ENCODE data around the gene CREB3L2. TPM values are rescaled to one million over a fixed set of nuclear protein-coding genes. Genes with fewer than 3 reads are reported as not detected.
A peak's percentile ranks its signal among the peaks of the same experiment; 100 is the strongest.

Gene CREB3L2
- polyA plus RNA-seq, 3 donors: 6.9 to 12.9 (median 11.9) TPM

- peaks cover 5% of the 10 kb centered on the region for H3K4me1 Mint-ChIP-seq
- H4K20me1 ChIP-seq (ENCODE audit: insufficient read depth, low read length): no peaks in the 10 kb centered on the region
- no peak overlapping the region for H3K4me3 ChIP-seq (replicated peaks in 1 of 3; ENCODE audit: low read depth in 2 of 3, low read length in 3 of 3)
- TF ChIP-seq CTCF (IDR thresholded peaks at IDR 0.05): no peak
- H3K27ac ChIP-seq (ENCODE audit: low read depth in 1 of 2, low read length in 2 of 2): no peak overlapping the region
- peaks cover 0 to 33% of the 10 kb centered on the region in 2 donors for H3K9me3 ChIP-seq (replicated peaks in 1 of 2; ENCODE audit: control insufficient read depth in 1 of 2, insufficient read depth in 1 of 2, low read length in 2 of 2)
- H3K9ac ChIP-seq (ENCODE audit: insufficient read depth, low read length, poor library complexity, severe bottlenecking): no peak overlapping the region
- H3K36me3 Mint-ChIP-seq: peaks cover 0 to 3% of the 10 kb centered on the region in 2 donors
- H3K4me1 ChIP-seq (ENCODE audit: control insufficient read depth in 1 of 2, insufficient read depth in 2 of 2, low read length in 2 of 2): peaks cover 0 to 2% of the 10 kb centered on the region in 2 donors
- no peak overlapping the region for H2AFZ ChIP-seq (ENCODE audit: insufficient read depth, low read depth, low read length, poor library complexity, severe bottlenecking)
- H3K4me2 ChIP-seq (replicated peaks; ENCODE audit: extremely low read depth, low read length, poor library complexity, severe bottlenecking): no peak overlapping the region
- H3K79me2 ChIP-seq (ENCODE audit: insufficient read depth, low read length): no peaks in the 10 kb centered on the region
- no peak for DNase-seq
- H3K27ac Mint-ChIP-seq: no peak overlapping the region
- H3K9me3 Mint-ChIP-seq: peaks cover 0 to 14% (median 5%) of the 10 kb centered on the region in 7 donors
- no peaks in the 10 kb centered on the region for H3K36me3 ChIP-seq (replicated peaks in 1 of 2; ENCODE audit: control insufficient read depth in 1 of 2, insufficient read depth in 2 of 2, low read length in 2 of 2)
- peaks cover 57 to 78% of the 10 kb centered on the region in 2 donors for H3K27me3 ChIP-seq (ENCODE audit: control insufficient read depth in 2 of 2, insufficient read depth in 2 of 2, low read length in 2 of 2)
- no peak overlapping the region for H3K4me3 Mint-ChIP-seq
- intact Hi-C loops (cut with micrococcal nuclease): no loop called here
- H3K27me3 Mint-ChIP-seq (ENCODE audit: low read depth in 3 of 3): peaks cover 69 to 78% (median 71%) of the 10 kb centered on the region in 3 donors
- WGBS (ENCODE audit: insufficient coverage): under 1% methylated on average over 47 of the region's 47 CpGs
Observed at GRCh38 chr7:137846549-137846826, 155.4 kb downstream of the CREB3L2 start.

GRCh38 chr7:137844677-137845425, 157.0 kb downstream of the CREB3L2 start:
- no peak overlapping the region for H3K4me3 ChIP-seq (replicated peaks in 1 of 3; ENCODE audit: low read depth in 2 of 3, low read length in 3 of 3)
- Mint-ChIP-seq H3K4me3 (peak overlapping the region in 1 of 2 donors; percentile 47), H3K36me3 (no peaks in the 10 kb centered on the region), H3K9me3 (peaks cover 0 to 10% (median 5%) of the 10 kb centered on the region in 7 donors), H3K27me3 (ENCODE audit: low read depth in 3 of 3) (peaks cover 64 to 73% (median 68%) of the 10 kb centered on the region in 3 donors), H3K27ac (no peak overlapping the region), H3K4me1 (peaks cover 5% of the 10 kb centered on the region)
- H3K27me3 ChIP-seq (ENCODE audit: control insufficient read depth in 2 of 2, insufficient read depth in 2 of 2, low read length in 2 of 2): peaks cover 55 to 81% of the 10 kb centered on the region in 2 donors
- H3K36me3 ChIP-seq (replicated peaks in 1 of 2; ENCODE audit: control insufficient read depth in 1 of 2, insufficient read depth in 2 of 2, low read length in 2 of 2): no peaks in the 10 kb centered on the region
- no peak overlapping the region for H3K9ac ChIP-seq (ENCODE audit: insufficient read depth, low read length, poor library complexity, severe bottlenecking)
- no peak overlapping the region for H3K27ac ChIP-seq (ENCODE audit: low read depth in 1 of 2, low read length in 2 of 2)
- no peaks in the 10 kb centered on the region for H3K79me2 ChIP-seq (ENCODE audit: insufficient read depth, low read length)
- H4K20me1 ChIP-seq (ENCODE audit: insufficient read depth, low read length): no peaks in the 10 kb centered on the region
- no peak for DNase-seq
- intact Hi-C loops (cut with micrococcal nuclease): no loop called here
- peaks cover 0 to 33% of the 10 kb centered on the region in 2 donors for H3K9me3 ChIP-seq (replicated peaks in 1 of 2; ENCODE audit: control insufficient read depth in 1 of 2, insufficient read depth in 1 of 2, low read length in 2 of 2)
- TF ChIP-seq CTCF (IDR thresholded peaks at IDR 0.05): no peak
- H2AFZ ChIP-seq (ENCODE audit: insufficient read depth, low read depth, low read length, poor library complexity, severe bottlenecking): no peak overlapping the region
- no peak overlapping the region for H3K4me2 ChIP-seq (replicated peaks; ENCODE audit: extremely low read depth, low read length, poor library complexity, severe bottlenecking)
- WGBS (ENCODE audit: insufficient coverage): 90% methylated on average over 5 of the region's 8 CpGs
- peaks cover 0 to 2% of the 10 kb centered on the region in 2 donors for H3K4me1 ChIP-seq (ENCODE audit: control insufficient read depth in 1 of 2, insufficient read depth in 2 of 2, low read length in 2 of 2)

All from CD14-positive monocyte (primary cell).